SU-DHL-6 (cell line): Measurements from ENCODE around the gene RGMA.

Experiments
- H2AFZ ChIP-seq: fragments of 200-600 bp; sonication (generic); 2 replicates; pipeline ENCODE4 v1.6.1; 2014; ENCODE audit warnings: low read depth, mild to moderate bottlenecking, moderate library complexity, mixed read lengths, antibody characterized with exemption, low read length; ENCODE audit not compliant: severe bottlenecking
- H3F3A ChIP-seq: fragments of 200-600 bp; shearing (Covaris generic); 2 replicates; pipeline ENCODE4 v1.6.0; 2016; ENCODE audit warnings: antibody characterized with exemption, mild to moderate bottlenecking; ENCODE audit not compliant: insufficient read depth
- H3K27ac ChIP-seq: fragments of 200-600 bp; sonication (generic); 2 replicates; pipeline ENCODE4 v1.5.1; 2016; ENCODE audit warnings: low read depth, mild to moderate bottlenecking, low read length, moderate library complexity, mixed read lengths
- H3K27me3 ChIP-seq: fragments of 200-600 bp; sonication (generic), shearing (Covaris generic); 2 replicates; pipeline ENCODE4 v1.6.0; 2014; ENCODE audit warnings: mild to moderate bottlenecking, low read length
- H3K36me3 ChIP-seq: fragments of 200-600 bp; sonication (generic); 2 replicates; pipeline ENCODE4 v1.6.1; 2014; ENCODE audit warnings: mild to moderate bottlenecking, low read length, mixed read lengths
- H3K4me2 ChIP-seq: fragments of 300-600, 200-600 bp; shearing (Covaris generic), sonication (generic); 2 replicates; pipeline ENCODE4 v1.6.0; 2014; ENCODE audit warnings: low read length, low read depth, mild to moderate bottlenecking; ENCODE audit not compliant: poor library complexity, severe bottlenecking
- H3K4me3 ChIP-seq: fragments of 200-600 bp; sonication (generic); 2 replicates; pipeline ENCODE4 v1.5.1; 2014; ENCODE audit warnings: antibody characterized with exemption, low read length, mild to moderate bottlenecking, mixed read lengths; ENCODE audit not compliant: insufficient read depth, poor library complexity, severe bottlenecking
- H3K79me2 ChIP-seq: fragments of 200-600 bp; sonication (generic); 2 replicates; pipeline ENCODE4 v1.6.1; 2014; ENCODE audit warnings: mild to moderate bottlenecking, low read length, moderate library complexity; ENCODE audit not compliant: insufficient read depth
- H3K9ac ChIP-seq: fragments of 200-600 bp; sonication (generic); 2 replicates; pipeline ENCODE4 v1.7.0; 2014; ENCODE audit warnings: mild to moderate bottlenecking, low read length
- H3K9me2 ChIP-seq: fragments of 200-600 bp; sonication (generic); replicated peaks from 2 replicates; pipeline ENCODE4 v1.6.1; 2014; ENCODE audit warnings: low read length; ENCODE audit not compliant: insufficient read depth
- H3K9me3 ChIP-seq: fragments of 200-600 bp; sonication (generic); 2 replicates; pipeline ENCODE4 v1.6.1; 2014; ENCODE audit warnings: low read length, mixed read lengths; ENCODE audit not compliant: insufficient read depth
- H4K20me1 ChIP-seq: fragments of 200-600 bp; sonication (generic); 2 replicates; pipeline ENCODE4 v1.6.1; 2014; ENCODE audit warnings: low read depth, mild to moderate bottlenecking, antibody characterized with exemption, low read length, moderate library complexity, mixed read lengths
- EZH2phosphoT487 ChIP-seq: fragments of 200-600 bp; sonication (generic), shearing (Covaris generic); conservative IDR thresholded peaks from 2 replicates; pipeline ENCODE4 v1.6.1; 2018; ENCODE audit warnings: mild to moderate bottlenecking, antibody characterized with exemption, low read length, moderate library complexity, mixed read lengths
- TF ChIP-seq, protein P1 (sequence below): fragments of 200-600 bp; sonication (generic); IDR thresholded peaks from one replicate; pipeline ENCODE4 v1.5.1; 2017; ENCODE audit warnings: antibody characterized with exemption, mild to moderate bottlenecking, low read length, moderate library complexity; ENCODE audit not compliant: insufficient read depth, poor library complexity, severe bottlenecking

The RGMA gene

DNA sequence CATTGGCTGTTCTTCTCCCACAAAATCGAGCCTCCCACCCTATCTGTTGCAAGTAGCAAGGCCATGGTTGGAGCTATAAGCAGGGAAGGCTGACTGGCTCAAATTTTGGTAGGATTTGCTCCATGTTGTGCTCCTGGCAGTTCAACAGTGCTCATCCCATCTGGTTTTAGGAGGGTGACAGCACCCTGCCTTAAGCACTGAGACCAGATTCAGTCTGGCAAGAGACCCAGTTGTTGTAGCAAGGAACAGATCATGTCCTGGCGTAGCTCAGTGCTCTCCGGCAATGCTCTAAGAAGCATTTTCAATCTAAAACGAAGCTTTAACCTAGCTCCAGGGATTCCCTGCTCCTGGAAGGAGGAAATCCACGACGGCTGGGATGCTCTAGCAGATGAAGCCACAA lies 91.2 kb downstream of the RGMA start:
- Histone ChIP-seq H3K4me3 (no peak overlapping the region), H3K27me3 (no peaks in the 10 kb centered on the region), H3K9me2 (no peaks in the 10 kb centered on the region), H3F3A (peaks cover 3% of the 10 kb centered on the region), H3K79me2 (no peaks in the 10 kb centered on the region), H3K9me3 (no peaks in the 10 kb centered on the region), H3K9ac (no peak overlapping the region), H2AFZ (no peak overlapping the region), H3K27ac (no peak overlapping the region), H3K36me3 (peaks cover 68% of the 10 kb centered on the region), H4K20me1 (no peaks in the 10 kb centered on the region), H3K4me2 (no peak overlapping the region)
- TF ChIP-seq, protein P1, sequence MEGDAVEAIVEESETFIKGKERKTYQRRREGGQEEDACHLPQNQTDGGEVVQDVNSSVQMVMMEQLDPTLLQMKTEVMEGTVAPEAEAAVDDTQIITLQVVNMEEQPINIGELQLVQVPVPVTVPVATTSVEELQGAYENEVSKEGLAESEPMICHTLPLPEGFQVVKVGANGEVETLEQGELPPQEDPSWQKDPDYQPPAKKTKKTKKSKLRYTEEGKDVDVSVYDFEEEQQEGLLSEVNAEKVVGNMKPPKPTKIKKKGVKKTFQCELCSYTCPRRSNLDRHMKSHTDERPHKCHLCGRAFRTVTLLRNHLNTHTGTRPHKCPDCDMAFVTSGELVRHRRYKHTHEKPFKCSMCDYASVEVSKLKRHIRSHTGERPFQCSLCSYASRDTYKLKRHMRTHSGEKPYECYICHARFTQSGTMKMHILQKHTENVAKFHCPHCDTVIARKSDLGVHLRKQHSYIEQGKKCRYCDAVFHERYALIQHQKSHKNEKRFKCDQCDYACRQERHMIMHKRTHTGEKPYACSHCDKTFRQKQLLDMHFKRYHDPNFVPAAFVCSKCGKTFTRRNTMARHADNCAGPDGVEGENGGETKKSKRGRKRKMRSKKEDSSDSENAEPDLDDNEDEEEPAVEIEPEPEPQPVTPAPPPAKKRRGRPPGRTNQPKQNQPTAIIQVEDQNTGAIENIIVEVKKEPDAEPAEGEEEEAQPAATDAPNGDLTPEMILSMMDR, result no peak
- no peak for TF ChIP-seq EZH2phosphoT487

DNA sequence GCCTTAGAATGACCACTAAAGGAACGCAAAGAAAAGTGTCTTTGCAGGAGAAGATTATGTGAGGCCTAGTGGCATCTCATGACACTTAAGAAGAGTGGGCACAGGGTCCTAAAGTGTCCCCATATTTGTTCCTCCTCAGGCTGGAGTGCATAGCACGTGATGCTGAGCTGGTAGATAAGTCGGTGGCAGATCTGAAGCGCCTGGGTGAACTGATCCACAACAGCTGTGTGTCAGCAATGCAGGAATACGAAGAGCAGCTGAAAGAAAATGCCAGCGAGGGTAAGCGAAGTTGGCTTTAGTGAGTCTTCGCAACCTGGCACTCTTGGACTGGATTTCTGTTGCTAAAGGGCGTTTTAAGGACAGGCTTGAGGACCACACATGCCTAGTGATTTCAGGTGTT lies 96.3 kb downstream of the RGMA start:
- no peak overlapping the region for H3K9ac ChIP-seq
- H3K4me2 ChIP-seq, result no peak overlapping the region
- H3K36me3 ChIP-seq, result peaks cover 64% of the 10 kb centered on the region
- no peaks in the 10 kb centered on the region for H3K9me3 ChIP-seq
- H4K20me1 ChIP-seq, result no peaks in the 10 kb centered on the region
- H3K27ac ChIP-seq, result no peak overlapping the region
- no peak for TF ChIP-seq EZH2phosphoT487
- TF ChIP-seq, protein P1, result no peak
- no peaks in the 10 kb centered on the region for H3K27me3 ChIP-seq
- H3K79me2 ChIP-seq, result no peaks in the 10 kb centered on the region
- H3K9me2 ChIP-seq, result no peaks in the 10 kb centered on the region
- no peak overlapping the region for H3K4me3 ChIP-seq
- H3F3A ChIP-seq, result peaks cover 13% of the 10 kb centered on the region
- no peak overlapping the region for H2AFZ ChIP-seq

DNA sequence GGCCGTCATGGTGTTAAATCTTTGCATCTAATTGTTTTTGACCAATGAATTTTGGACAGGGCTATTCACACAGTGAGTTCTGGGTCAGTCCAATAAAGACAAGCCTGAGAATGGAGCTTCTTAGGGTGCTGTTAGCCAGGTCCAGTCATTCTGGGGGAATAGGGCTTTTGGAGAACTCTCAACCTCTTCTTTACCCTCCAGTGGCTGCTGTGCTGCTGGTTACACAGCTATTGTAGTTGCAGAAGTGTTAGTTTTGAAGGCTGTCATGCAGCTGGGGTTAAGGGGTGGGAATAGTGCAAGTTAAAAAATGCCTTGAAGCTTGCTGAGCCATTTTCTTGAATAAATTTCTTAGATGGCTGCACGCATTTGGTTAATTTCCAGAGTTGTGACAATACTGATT lies 99.0 kb downstream of the RGMA start:
- Histone ChIP-seq H3F3A (0 out of 2 replicates have a peak, but pooled peaks cover 10% of the 10 kb centered on the region), H3K79me2 (no peaks in the 10 kb centered on the region), H3K4me3 (no peak overlapping the region), H3K9ac (no peak overlapping the region), H2AFZ (no peak overlapping the region), H3K9me3 (no peaks in the 10 kb centered on the region), H3K27ac (no peak overlapping the region), H3K4me2 (no peak overlapping the region), H3K9me2 (no peaks in the 10 kb centered on the region), H3K27me3 (no peaks in the 10 kb centered on the region), H3K36me3 (peaks cover 48% of the 10 kb centered on the region), H4K20me1 (no peaks in the 10 kb centered on the region)
- TF ChIP-seq, protein P1, result no peak
- TF ChIP-seq EZH2phosphoT487, result no peak
